Measurements from ENCODE around the gene SLC51B. TPM values are rescaled to one million over a fixed set of nuclear protein-coding genes. Genes with fewer than 3 reads are reported as not detected.

The SLC51B gene
- total and polyA plus RNA-seq, 10 of the 15 experiments (the other 5 are each of a cell fraction or from before 2014, with no cell fraction given): 0.05 to 0.17 (median 0.13) TPM; not detected in 7

- WGBS (ENCODE audit: insufficient coverage, insufficient replicate concordance, low lambda C conversion rate, missing lambda C conversion rate): 0% methylated on average over 3 of the region's 3 CpGs
- POLR2A ChIA-PET: no interaction called here
- Histone ChIP-seq H3K9ac (ENCODE audit: control insufficient read depth, insufficient read depth, low read length) (no peak overlapping the region), H3K4me2 (ENCODE audit: control insufficient read depth, insufficient read depth) (no peak overlapping the region), H4K20me1 (ENCODE audit: control insufficient read depth, insufficient read depth) (no peaks in the 10 kb centered on the region), H3K4me3 (no peak overlapping the region), H3K27me3 (replicated peaks in 1 of 2; ENCODE audit: control insufficient read depth in 2 of 2, insufficient read depth in 2 of 2, low read length in 1 of 2) (no peaks in the 10 kb centered on the region), H3K79me2 (ENCODE audit: control insufficient read depth, insufficient read depth, low read length) (no peaks in the 10 kb centered on the region), H3K27ac (ENCODE audit: control insufficient read depth, insufficient read depth) (no peak overlapping the region), H3K9me3 (replicated peaks; ENCODE audit: control insufficient read depth, insufficient read depth, low read length) (no peaks in the 10 kb centered on the region), H2AFZ (ENCODE audit: control insufficient read depth, low read depth, low read length) (no peak overlapping the region), H3K4me1 (ENCODE audit: control insufficient read depth, insufficient read depth, low read length) (no peaks in the 10 kb centered on the region), H3K36me3 (ENCODE audit: control insufficient read depth in 2 of 2, insufficient read depth in 2 of 2, low read length in 1 of 2) (no peaks in the 10 kb centered on the region)
- RAD21 ChIA-PET (ENCODE audit: unreplicated experiment): no interaction called here
- in situ Hi-C loops (cut with MboI): no loop called here
- TF ChIP-seq POLR2A (IDR thresholded peaks at IDR 0.05; ENCODE audit: low read depth, low read length): no peak
- TF ChIP-seq SREBF1 (IDR thresholded peaks at IDR 0.05; ENCODE audit: low read length): no peak
- no peak for TF ChIP-seq TCF7 (IDR thresholded peaks at IDR 0.05; ENCODE audit: borderline replicate concordance)
- TF ChIP-seq CREB1 (IDR thresholded peaks at IDR 0.05; ENCODE audit: low read depth): no peak
- no peak for TF ChIP-seq NR2C1 (IDR thresholded peaks at IDR 0.05)
- no peak for TF ChIP-seq ZNF384 (IDR thresholded peaks at IDR 0.05; ENCODE audit: borderline replicate concordance, low read depth, low read length)
- TF ChIP-seq ZSCAN29 (IDR thresholded peaks at IDR 0.05): no peak
- TF ChIP-seq HSF1 (IDR thresholded peaks at IDR 0.05; ENCODE audit: low read depth, low read length): no peak
- no peak for TF ChIP-seq IKZF2 (IDR thresholded peaks at IDR 0.05)
- ATAC-seq: no peak
- DNase-seq (ENCODE audit: low read depth, low spot score): no peak
- CTCF ChIA-PET: interaction anchor here (3.6 kb wide), 1 partner anchor 25 kb away, joined by 12 read pairs; no protein-coding TSS in a partner anchor
- intact Hi-C loops (cut with micrococcal nuclease; ENCODE audit: unreplicated experiment): no loop called here
- BruUV-seq (replicated peaks): no TSS peak
- SMC1A ChIA-PET (ENCODE audit: uncharacterized antibody, unreplicated experiment): interaction anchor here (2.0 kb wide), 1 partner anchor 10 kb away, joined by 5 read pairs; no protein-coding TSS in a partner anchor
- no peak for FAIRE-seq
These were observed 14.2 kb downstream of the SLC51B start for GRCh38 chr15:65059369-65059750.
